A673 (cell line): ENCODE data around the gene NCBP3. TPM values are rescaled to one million over a fixed set of nuclear protein-coding genes. Genes with fewer than 3 reads are reported as not detected.
"Not testable (repeated sequence)": the region's sequence is repeated elsewhere in the genome, so short reads cannot be mapped to it uniquely, and the experiment has no call there.

Source experiments
- BruUV-seq: library from RNA; stranded (reverse); fragments of 400-500 nt; replicated peaks from 2 replicates; lab custom pipeline; 2021; lab: Mats Ljungman, UMichigan
- CTCF ChIA-PET: fragments of 300-600 bp; sonication (Branson Sonifier 250); formaldehyde crosslinking; loops from one replicate; lab custom pipeline; 2022; ENCODE audit warnings: antibody characterized with exemption; lab: Charles Lee
- POLR2A ChIA-PET: fragments of 300-600 bp; sonication (Branson Sonifier 250); formaldehyde crosslinking; loops from one replicate; lab custom pipeline; 2022; ENCODE audit warnings: antibody characterized with exemption; ENCODE audit not compliant: low non-redundant PET; lab: Charles Lee
- DNase-seq: peaks from one replicate; pipeline ENCODE4 v3.0.0-alpha.2; 2015; ENCODE audit warnings: low spot score
- H3K27ac ChIP-seq: fragments of 200-600 bp; sonication (generic); 2 replicates; pipeline ENCODE4 v1.5.1; 2016; ENCODE audit warnings: mixed run types, low read depth, mild to moderate bottlenecking, mixed read lengths, antibody characterized with exemption, low read length; ENCODE audit not compliant: poor library complexity, severe bottlenecking
- H3K27me3 ChIP-seq: fragments of 200-600 bp; sonication (generic); replicated peaks from 2 replicates; pipeline ENCODE4 v1.6.1; 2017; ENCODE audit warnings: mixed run types, low read depth, mild to moderate bottlenecking, mixed read lengths, antibody characterized with exemption, low read length; ENCODE audit not compliant: insufficient read depth, poor library complexity
- H3K36me3 ChIP-seq: fragments of 200-600 bp; sonication (generic); 2 replicates; pipeline ENCODE4 v1.6.1; 2016; ENCODE audit warnings: mixed run types, mild to moderate bottlenecking, mixed read lengths, antibody characterized with exemption, low read length; ENCODE audit not compliant: insufficient read depth, poor library complexity, severe bottlenecking
- H3K4me1 ChIP-seq: fragments of 200-600 bp; sonication (generic); 2 replicates; pipeline ENCODE4 v1.6.1; 2017; ENCODE audit warnings: mixed run types, mild to moderate bottlenecking, mixed read lengths, antibody characterized with exemption, low read length; ENCODE audit not compliant: insufficient read depth, poor library complexity, severe bottlenecking
- H3K4me3 ChIP-seq: fragments of 200-600 bp; sonication (generic); 2 replicates; pipeline ENCODE4 v1.5.1; 2016; ENCODE audit warnings: low read depth, mixed run types, mild to moderate bottlenecking, mixed read lengths, low read length; ENCODE audit not compliant: poor library complexity, severe bottlenecking
- H3K9me3 ChIP-seq: fragments of 200-600 bp; sonication (generic); 2 replicates; pipeline ENCODE4 v1.6.1; 2016; ENCODE audit warnings: mixed run types, low read depth, mild to moderate bottlenecking, mixed read lengths, antibody characterized with exemption, low read length; ENCODE audit not compliant: poor library complexity, severe bottlenecking
- CTCF ChIP-seq: fragments of 300-800, 200-600 bp; sonication (generic); conservative IDR thresholded peaks from 2 replicates; pipeline ENCODE4 v1.5.1; 2017; ENCODE audit warnings: low read depth, mild to moderate bottlenecking, antibody characterized with exemption, low read length, moderate library complexity, mixed read lengths
- EZH2 ChIP-seq: fragments of 200-600 bp; sonication (generic); IDR thresholded peaks from 2 replicates; pipeline ENCODE4 v1.6.1; 2017; ENCODE audit warnings: borderline replicate concordance, low read depth, mild to moderate bottlenecking, mixed read lengths, antibody characterized with exemption, low read length; ENCODE audit not compliant: poor library complexity, severe bottlenecking
- intact Hi-C: fragments of 100-400 bp; cut with micrococcal nuclease; formaldehyde crosslinking; loops from one replicate; pipeline ENCODE4 v1.10.0; 2022; ENCODE audit not compliant: unreplicated experiment
- total RNA-seq: library from RNA; stranded (reverse); gene quantifications from 2 replicates; pipeline ENCODE4 v1.2.3, GENCODE V29; 2021

The NCBP3 gene
- total RNA-seq, 1 experiment from 2014 or later = 59.9 TPM

GRCh38 chr17:3794557-3795389 lies 51.3 kb downstream of the NCBP3 start:
- no TSS peak for BruUV-seq

GRCh38 chr17:3794152-3794551 lies 51.9 kb downstream of the NCBP3 start:
- BruUV-seq, CTCF ChIA-PET, H3K4me1 ChIP-seq, H3K36me3 ChIP-seq, H3K9me3 ChIP-seq, POLR2A ChIA-PET, DNase-seq, H3K27ac ChIP-seq, intact Hi-C loops, H3K4me3 ChIP-seq, H3K27me3 ChIP-seq: not testable (repeated sequence)

More at GRCh38 chr17:3794557-3795389, 51.3 kb downstream of the NCBP3 start:
- Histone ChIP-seq H3K27me3 (no peaks in the 10 kb centered on the region), H3K4me1 (no peaks in the 10 kb centered on the region), H3K9me3 (no peaks in the 10 kb centered on the region), H3K27ac (no peak overlapping the region), H3K4me3 (no peak overlapping the region), H3K36me3 (no peaks in the 10 kb centered on the region)
- no peak for DNase-seq
- intact Hi-C loops = no loop called here
- ChIA-PET CTCF (no interaction called here), POLR2A (no interaction called here)
- TF ChIP-seq EZH2 (no peak), CTCF (no peak)

GRCh38 chr17:3793258-3793657 lies 52.8 kb downstream of the NCBP3 start:
- H3K4me3 ChIP-seq, BruUV-seq, H3K9me3 ChIP-seq, H3K4me1 ChIP-seq, intact Hi-C loops, CTCF ChIA-PET, H3K27ac ChIP-seq, H3K36me3 ChIP-seq, DNase-seq, H3K27me3 ChIP-seq, POLR2A ChIA-PET: not testable (repeated sequence)

- no peak for DNase-seq
- H3K36me3 ChIP-seq = no peaks in the 10 kb centered on the region
- intact Hi-C loops = no loop called here
- no peak overlapping the region for H3K27ac ChIP-seq
- H3K4me1 ChIP-seq = no peaks in the 10 kb centered on the region
- H3K9me3 ChIP-seq = no peaks in the 10 kb centered on the region
- ChIA-PET CTCF (interaction anchor here (1.1 kb wide), 1 partner anchor 55 kb away, joined by 3 read pairs; no protein-coding TSS in a partner anchor), POLR2A (no interaction called here)
- no peak for TF ChIP-seq CTCF
- TF ChIP-seq EZH2 = no peak
- BruUV-seq = no TSS peak
- no peak overlapping the region for H3K4me3 ChIP-seq
- no peaks in the 10 kb centered on the region for H3K27me3 ChIP-seq
Measured at GRCh38 chr17:3792481-3792880, 53.6 kb downstream of the NCBP3 start.
